RWPE2 (cell line): Measurements from ENCODE around the gene THSD4.
A peak's percentile ranks its signal among the peaks of the same experiment; 100 is the strongest.

Source experiments
- ATAC-seq: fragments of 200-7000 bp; cut with Tn5 transposase; 3 replicates; pipeline ENCODE4 v1.9.1; 2021; ENCODE audit warnings: low read depth
- DNase-seq: peaks from one replicate; pipeline ENCODE4 v3.0.0-alpha.2; 2020; ENCODE audit warnings: low spot score
- H3K27ac ChIP-seq: fragments of 450-650 bp; 2 replicates; pipeline ENCODE4 v1.5.1; 2017; ENCODE audit warnings: mild to moderate bottlenecking; ENCODE audit not compliant: poor library complexity, severe bottlenecking
- H3K27me3 ChIP-seq: fragments of 250-450 bp; sonication (Bioruptor Pico); 2 replicates; pipeline ENCODE4 v1.5.1; 2021; ENCODE audit warnings: mild to moderate bottlenecking, moderate library complexity; ENCODE audit not compliant: insufficient read depth, poor library complexity, severe bottlenecking
- H3K36me3 ChIP-seq: fragments of 250-450 bp; sonication (Bioruptor Pico); 2 replicates; pipeline ENCODE4 v1.5.1; 2020; ENCODE audit warnings: low read depth, mild to moderate bottlenecking, moderate library complexity
- H3K4me1 ChIP-seq: fragments of 250-450 bp; sonication (Bioruptor Pico); 2 replicates; pipeline ENCODE4 v1.5.1; 2021; ENCODE audit warnings: mild to moderate bottlenecking, moderate library complexity; ENCODE audit not compliant: insufficient read depth, poor library complexity, severe bottlenecking
- H3K4me3 ChIP-seq: fragments of 250-450 bp; sonication (Bioruptor Pico); 2 replicates; pipeline ENCODE4 v1.5.1; 2021; ENCODE audit warnings: mild to moderate bottlenecking, moderate library complexity; ENCODE audit not compliant: severe bottlenecking
- H3K9me3 ChIP-seq: fragments of 250-450 bp; sonication (Bioruptor Pico); 2 replicates; pipeline ENCODE4 v1.5.1; 2021; ENCODE audit warnings: mild to moderate bottlenecking, moderate library complexity; ENCODE audit not compliant: severe bottlenecking
- CTCF ChIP-seq: fragments of 450-650 bp; IDR thresholded peaks from one replicate; pipeline ENCODE4 v1.5.1; 2017; ENCODE audit warnings: mild to moderate bottlenecking, moderate library complexity; ENCODE audit not compliant: poor library complexity, severe bottlenecking

THSD4 gene

DNA sequence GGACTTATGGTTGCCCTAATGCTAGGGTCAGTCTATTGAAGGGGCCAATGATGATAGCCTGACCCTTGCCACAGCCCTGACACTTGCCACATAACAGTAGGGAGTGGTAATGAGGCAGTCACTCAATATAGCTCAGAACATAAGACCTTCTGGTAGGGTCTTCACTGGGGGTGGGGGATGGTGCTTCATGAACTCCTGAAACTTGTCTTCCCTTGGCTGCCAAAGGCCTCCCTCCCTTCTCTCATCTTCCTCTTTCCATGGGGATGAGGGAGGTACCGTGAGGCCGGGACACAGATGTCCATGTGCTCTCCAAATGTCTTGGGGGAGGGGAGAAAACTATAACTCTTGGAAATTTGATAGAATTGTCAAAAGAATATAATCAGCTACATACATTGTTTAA is 21.1 kb upstream of the THSD4 start:
- DNase-seq (no peak), ATAC-seq (no peak)
- Histone ChIP-seq H3K27ac (peak overlapping the region; percentile 92), H3K9me3 (no peaks in the 10 kb centered on the region), H3K27me3 (no peaks in the 10 kb centered on the region), H3K4me1 (peaks cover 42% of the 10 kb centered on the region), H3K4me3 (no peak overlapping the region), H3K36me3 (no peaks in the 10 kb centered on the region)
- TF ChIP-seq CTCF, result no peak

DNA sequence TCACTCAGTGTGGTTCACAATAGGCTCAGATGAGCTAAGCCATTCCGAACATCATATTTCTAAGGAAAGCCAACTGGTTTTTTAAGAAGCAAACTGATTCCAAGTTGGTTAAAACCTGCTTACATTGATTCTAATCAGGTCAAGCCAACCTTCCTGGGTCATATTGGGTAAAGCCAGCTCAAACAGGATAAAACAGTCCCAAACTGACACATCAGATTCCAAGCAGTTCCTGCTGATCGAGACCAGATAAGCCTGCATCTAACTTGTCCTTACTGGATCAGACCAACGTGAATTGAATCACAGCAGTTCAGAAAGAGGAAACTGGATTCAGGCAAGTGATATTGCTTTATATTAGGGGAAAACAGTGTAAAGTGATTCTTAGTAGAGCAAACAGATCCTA is 18.6 kb upstream of the THSD4 start:
- DNase-seq, result no peak
- peaks cover under 1% of the 10 kb centered on the region for H3K9me3 ChIP-seq
- no peak for TF ChIP-seq CTCF
- H3K27me3 ChIP-seq, result no peaks in the 10 kb centered on the region
- ATAC-seq, result peak; percentile 71
- peaks cover 18% of the 10 kb centered on the region for H3K36me3 ChIP-seq
- peak overlapping the region; percentile 98 for H3K27ac ChIP-seq
- H3K4me3 ChIP-seq, result peak overlapping the region; percentile 36
- peaks cover 65% of the 10 kb centered on the region for H3K4me1 ChIP-seq

DNA sequence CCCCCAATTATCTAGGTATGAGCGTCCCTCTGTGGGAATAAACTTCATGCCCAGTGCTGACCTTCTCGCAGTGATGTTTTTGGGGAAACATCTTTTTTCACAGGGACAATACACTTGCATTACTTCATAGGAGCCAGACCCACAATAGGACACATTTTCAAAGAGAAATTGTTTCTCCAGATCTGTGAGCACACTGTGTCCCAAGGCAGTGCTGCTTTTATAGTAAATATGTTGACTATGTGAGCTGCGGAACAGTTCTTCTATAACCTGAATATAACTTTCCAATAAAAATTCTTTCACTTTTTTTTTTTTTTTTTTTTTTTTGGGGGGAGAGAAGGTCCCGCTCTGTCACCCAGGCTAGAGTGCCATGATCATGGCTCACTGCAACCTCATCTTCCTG is 17.4 kb upstream of the THSD4 start:
- peak overlapping the region; percentile 36 for H3K4me3 ChIP-seq
- no peak for ATAC-seq
- H3K27ac ChIP-seq, result peak overlapping the region; percentile 98
- H3K27me3 ChIP-seq, result no peaks in the 10 kb centered on the region
- TF ChIP-seq CTCF, result no peak
- H3K9me3 ChIP-seq, result peaks cover 11% of the 10 kb centered on the region
- no peak for DNase-seq
- peaks cover 30% of the 10 kb centered on the region for H3K36me3 ChIP-seq
- H3K4me1 ChIP-seq, result peaks cover 70% of the 10 kb centered on the region

DNA sequence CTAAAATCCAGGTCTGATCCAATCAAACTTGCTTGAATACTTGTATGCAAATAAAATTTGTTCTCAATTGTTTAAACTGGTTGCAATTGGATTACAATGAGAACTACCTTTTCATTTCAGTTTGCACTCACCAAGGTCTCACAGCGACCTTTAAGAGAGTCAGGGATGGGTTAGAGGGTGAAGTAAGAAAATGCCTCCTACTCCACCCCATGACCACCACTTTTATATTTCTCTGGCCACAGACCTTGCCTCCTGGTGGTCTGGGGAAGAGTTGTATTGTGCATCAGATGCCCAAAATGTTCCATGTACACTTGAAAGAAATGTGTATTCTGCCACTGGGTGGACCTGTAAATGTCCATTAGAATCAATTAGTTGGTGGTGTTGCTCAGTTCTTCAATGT is 16.4 kb upstream of the THSD4 start:
- peak; percentile 27 for TF ChIP-seq CTCF
- DNase-seq, result no peak
- Histone ChIP-seq H3K36me3 (peaks cover 30% of the 10 kb centered on the region), H3K4me3 (peak overlapping the region; percentile 36), H3K27ac (peak overlapping the region; percentile 98), H3K27me3 (no peaks in the 10 kb centered on the region), H3K9me3 (peaks cover 11% of the 10 kb centered on the region), H3K4me1 (peaks cover 65% of the 10 kb centered on the region)
- peak; percentile 15; the same call in 1 of the 3 replicates for ATAC-seq

DNA sequence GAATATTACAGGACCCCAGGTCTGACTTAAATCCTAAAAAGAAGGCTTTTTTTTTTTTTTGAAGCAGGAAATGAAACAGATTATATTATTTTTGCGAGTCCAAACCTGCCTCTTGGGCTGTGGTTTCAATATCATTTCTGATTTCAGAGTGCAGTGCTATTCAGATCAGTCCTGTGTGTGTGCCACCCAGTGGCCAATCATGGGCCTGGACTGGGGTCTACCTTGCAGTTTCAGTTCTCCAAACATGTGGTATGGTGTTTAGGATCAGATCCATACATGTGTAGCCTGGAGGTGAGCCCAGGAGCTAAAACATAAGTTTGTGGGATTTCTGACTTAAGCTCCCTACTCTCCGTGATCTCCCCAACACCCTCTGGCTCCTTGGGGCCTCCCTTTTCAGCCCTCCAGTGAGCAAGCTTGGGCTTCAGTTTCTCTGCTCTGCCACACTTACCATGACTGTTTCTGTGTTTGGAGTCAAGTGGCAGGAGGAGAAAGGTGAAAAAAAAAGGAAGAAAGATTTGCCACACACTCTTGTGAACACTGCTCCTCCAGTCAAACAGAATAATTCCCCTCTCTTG is 12.1 kb upstream of the THSD4 start:
- Histone ChIP-seq H3K27me3 (no peaks in the 10 kb centered on the region), H3K36me3 (peaks cover 43% of the 10 kb centered on the region), H3K27ac (peak overlapping the region; percentile 98), H3K4me3 (no peak overlapping the region), H3K4me1 (peaks cover 46% of the 10 kb centered on the region), H3K9me3 (peaks cover 11% of the 10 kb centered on the region)
- ATAC-seq (peak; percentile 72), DNase-seq (no peak)
- TF ChIP-seq CTCF, result peak; percentile 75
